WTC11 (cell line): ENCODE results near the gene PGS1. TPM values are rescaled to one million over a fixed set of nuclear protein-coding genes. Genes with fewer than 3 reads are reported as not detected.

Experiments
- ATAC-seq: fragments of 200-7000 bp; cut with Tn5 transposase; 2 replicates; pipeline ENCODE4 v1.10.0; 2021; ENCODE audit warnings: mild to moderate bottlenecking, moderate library complexity
- CTCF ChIA-PET: fragments of 300-600 bp; sonication (Branson Sonifier 250); formaldehyde crosslinking; loops from one replicate; lab custom pipeline; 2021; ENCODE audit warnings: antibody characterized with exemption; lab: Charles Lee
- POLR2A ChIA-PET: fragments of 350-600 bp; sonication (Branson Sonifier 250); formaldehyde crosslinking; loops from one replicate; lab custom pipeline; 2021; ENCODE audit warnings: antibody characterized with exemption; lab: Charles Lee
- DNase-seq: peaks from one replicate; pipeline ENCODE4 v3.0.0; 2021; ENCODE audit warnings: low spot score
- H3K27ac Mint-ChIP-seq: 2 replicates; pipeline ENCODE4 v1.8.0; 2021; ENCODE audit warnings: mixed read lengths
- H3K27me3 Mint-ChIP-seq: 2 replicates; pipeline ENCODE4 v1.8.0; 2021; ENCODE audit warnings: low read depth, mild to moderate bottlenecking, moderate library complexity, mixed read lengths
- H3K36me3 Mint-ChIP-seq: 2 replicates; pipeline ENCODE4 v1.8.0; 2021; ENCODE audit warnings: mixed read lengths
- H3K4me1 Mint-ChIP-seq: 2 replicates; pipeline ENCODE4 v1.8.0; 2022; ENCODE audit warnings: mixed read lengths
- H3K4me3 Mint-ChIP-seq: 2 replicates; pipeline ENCODE4 v1.8.0; 2021; ENCODE audit warnings: mild to moderate bottlenecking, moderate library complexity, mixed read lengths
- H3K9me3 Mint-ChIP-seq: 2 replicates; pipeline ENCODE4 v1.8.0; 2021; ENCODE audit warnings: mixed read lengths
- FOXP1 ChIP-seq: sonication (generic); formaldehyde crosslinking; IDR thresholded peaks from 2 replicates; pipeline ENCODE4 v1.8.0; 2022; ENCODE audit warnings: missing genetic modification reagents, mild to moderate bottlenecking, moderate library complexity, borderline replicate concordance
- NFE2L1 ChIP-seq: sonication (generic); formaldehyde crosslinking; IDR thresholded peaks from 2 replicates; pipeline ENCODE4 v1.8.1; 2023; ENCODE audit warnings: missing genetic modification reagents
- SMAD3 ChIP-seq: sonication (generic); formaldehyde crosslinking; IDR thresholded peaks from 2 replicates; pipeline ENCODE4 v1.8.0; 2022; ENCODE audit warnings: missing genetic modification reagents, mild to moderate bottlenecking, borderline replicate concordance
- ZNF121 ChIP-seq: sonication (generic); formaldehyde crosslinking; IDR thresholded peaks from 2 replicates; pipeline ENCODE4 v1.8.0; 2023; ENCODE audit warnings: missing genetic modification reagents
- ZNF396 ChIP-seq: fragments of 250-450 bp; sonication (Bioruptor Pico); IDR thresholded peaks from 2 replicates; pipeline ENCODE4 v1.8.0; 2021; ENCODE audit warnings: mild to moderate bottlenecking, moderate library complexity, borderline replicate concordance
- total RNA-seq: library from RNA; stranded (reverse); gene quantifications from 3 replicates; pipeline ENCODE4 v1.2.3, GENCODE V29; 2021
- TF ChIP-seq, protein P1 (sequence below): sonication (generic); formaldehyde crosslinking; IDR thresholded peaks from 2 replicates; pipeline ENCODE4 v1.8.1; 2023; ENCODE audit warnings: mild to moderate bottlenecking, missing genetic modification reagents
- TF ChIP-seq, protein P2 (sequence below): sonication (generic); formaldehyde crosslinking; IDR thresholded peaks from 2 replicates; pipeline ENCODE4 v1.8.1; 2022; ENCODE audit warnings: low read depth, mild to moderate bottlenecking, moderate library complexity, missing genetic modification reagents, borderline replicate concordance
- TF ChIP-seq, protein P3 (sequence below): fragments of 250-450 bp; sonication (Bioruptor Pico); IDR thresholded peaks from 2 replicates; pipeline ENCODE4 v1.9.0; 2021; ENCODE audit warnings: mild to moderate bottlenecking
- TF ChIP-seq, protein P4 (sequence below): sonication (generic); formaldehyde crosslinking; IDR thresholded peaks from 2 replicates; pipeline ENCODE4 v1.8.0; 2022; ENCODE audit warnings: missing genetic modification reagents

Gene PGS1
- total RNA-seq, 1 experiment from 2014 or later: 51.4 TPM

DNA sequence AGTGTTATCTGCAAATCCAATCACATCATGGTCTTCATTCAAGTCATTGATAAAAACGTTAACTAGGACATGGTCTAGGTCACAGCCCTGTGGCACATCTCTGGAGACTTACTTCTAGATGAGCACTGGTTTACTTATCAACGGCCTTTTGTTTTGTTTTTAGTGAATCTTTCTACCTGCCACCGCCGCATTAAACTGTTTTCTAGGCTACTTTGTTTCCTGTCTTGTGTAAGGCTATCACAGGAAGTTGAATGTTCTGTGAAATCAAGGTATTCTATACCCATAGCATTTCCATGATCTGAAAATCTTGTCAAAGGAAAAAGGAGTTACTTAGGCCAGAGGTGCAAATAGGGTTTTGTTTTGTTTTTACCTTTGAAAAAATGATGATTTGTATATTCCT, 45.5 kb upstream of the PGS1 start:
- ChIA-PET CTCF (no interaction called here), POLR2A (no interaction called here)
- Mint-ChIP-seq H3K4me3 (no peak overlapping the region), H3K27ac (no peak overlapping the region), H3K36me3 (no peaks in the 10 kb centered on the region), H3K27me3 (no peaks in the 10 kb centered on the region), H3K4me1 (peaks cover 12% of the 10 kb centered on the region), H3K9me3 (no peaks in the 10 kb centered on the region)
- TF ChIP-seq, protein P1, sequence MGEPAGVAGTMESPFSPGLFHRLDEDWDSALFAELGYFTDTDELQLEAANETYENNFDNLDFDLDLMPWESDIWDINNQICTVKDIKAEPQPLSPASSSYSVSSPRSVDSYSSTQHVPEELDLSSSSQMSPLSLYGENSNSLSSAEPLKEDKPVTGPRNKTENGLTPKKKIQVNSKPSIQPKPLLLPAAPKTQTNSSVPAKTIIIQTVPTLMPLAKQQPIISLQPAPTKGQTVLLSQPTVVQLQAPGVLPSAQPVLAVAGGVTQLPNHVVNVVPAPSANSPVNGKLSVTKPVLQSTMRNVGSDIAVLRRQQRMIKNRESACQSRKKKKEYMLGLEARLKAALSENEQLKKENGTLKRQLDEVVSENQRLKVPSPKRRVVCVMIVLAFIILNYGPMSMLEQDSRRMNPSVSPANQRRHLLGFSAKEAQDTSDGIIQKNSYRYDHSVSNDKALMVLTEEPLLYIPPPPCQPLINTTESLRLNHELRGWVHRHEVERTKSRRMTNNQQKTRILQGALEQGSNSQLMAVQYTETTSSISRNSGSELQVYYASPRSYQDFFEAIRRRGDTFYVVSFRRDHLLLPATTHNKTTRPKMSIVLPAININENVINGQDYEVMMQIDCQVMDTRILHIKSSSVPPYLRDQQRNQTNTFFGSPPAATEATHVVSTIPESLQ (CRISPR knock-in tag): no peak
- DNase-seq (no peak), ATAC-seq (no peak)

DNA sequence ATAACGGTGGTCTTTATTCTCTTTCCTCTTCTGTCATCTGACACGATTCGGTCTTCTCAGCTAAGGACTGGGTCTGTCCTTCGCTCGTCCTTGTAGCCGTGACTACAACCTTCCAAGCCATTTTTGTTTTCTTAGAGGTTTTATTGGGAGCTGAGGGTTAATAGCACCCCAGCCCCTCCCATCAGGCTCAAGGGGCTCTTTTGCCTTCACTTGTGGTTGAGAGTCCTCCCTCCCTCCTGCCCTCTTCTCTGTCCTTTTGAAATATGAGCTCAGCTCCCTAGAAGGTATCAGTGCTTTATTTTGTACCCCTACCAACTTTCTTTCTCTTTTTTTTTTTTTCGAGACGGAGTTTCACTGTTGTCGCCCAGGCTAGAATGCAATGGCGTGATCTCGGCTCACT, 43.2 kb upstream of the PGS1 start:
- ATAC-seq (no peak), DNase-seq (no peak)
- ChIA-PET CTCF (interaction anchor here (1.7 to 2.4 kb wide), 4 partner anchors 10 to 84 kb away, joined by 5 to 8 read pairs (median 6); no protein-coding TSS in a partner anchor), POLR2A (interaction anchor here (1.3 kb wide), 1 partner anchor 10 kb away, joined by 4 read pairs; no protein-coding TSS in a partner anchor)
- TF ChIP-seq, protein P2, sequence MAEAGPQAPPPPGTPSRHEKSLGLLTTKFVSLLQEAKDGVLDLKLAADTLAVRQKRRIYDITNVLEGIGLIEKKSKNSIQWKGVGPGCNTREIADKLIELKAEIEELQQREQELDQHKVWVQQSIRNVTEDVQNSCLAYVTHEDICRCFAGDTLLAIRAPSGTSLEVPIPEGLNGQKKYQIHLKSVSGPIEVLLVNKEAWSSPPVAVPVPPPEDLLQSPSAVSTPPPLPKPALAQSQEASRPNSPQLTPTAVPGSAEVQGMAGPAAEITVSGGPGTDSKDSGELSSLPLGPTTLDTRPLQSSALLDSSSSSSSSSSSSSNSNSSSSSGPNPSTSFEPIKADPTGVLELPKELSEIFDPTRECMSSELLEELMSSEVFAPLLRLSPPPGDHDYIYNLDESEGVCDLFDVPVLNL (CRISPR knock-in tag): no peak
- TF ChIP-seq SMAD3 (CRISPR knock-in tag): no peak
- TF ChIP-seq FOXP1: no peak
- TF ChIP-seq, protein P3, sequence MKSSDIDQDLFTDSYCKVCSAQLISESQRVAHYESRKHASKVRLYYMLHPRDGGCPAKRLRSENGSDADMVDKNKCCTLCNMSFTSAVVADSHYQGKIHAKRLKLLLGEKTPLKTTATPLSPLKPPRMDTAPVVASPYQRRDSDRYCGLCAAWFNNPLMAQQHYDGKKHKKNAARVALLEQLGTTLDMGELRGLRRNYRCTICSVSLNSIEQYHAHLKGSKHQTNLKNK: no peak
- TF ChIP-seq NFE2L1 (CRISPR knock-in tag): no peak
- no peak for TF ChIP-seq ZNF396 (CRISPR knock-in tag)
- H3K4me3 Mint-ChIP-seq: no peak overlapping the region
- H3K4me1 Mint-ChIP-seq: peaks cover 12% of the 10 kb centered on the region
- 0 out of 2 replicates have a peak, but pooled peaks cover 1% of the 10 kb centered on the region for H3K27me3 Mint-ChIP-seq
- peak overlapping the region; percentile 45; the same call in 1 of the 2 replicates for H3K27ac Mint-ChIP-seq
- H3K36me3 Mint-ChIP-seq: no peaks in the 10 kb centered on the region
- no peaks in the 10 kb centered on the region for H3K9me3 Mint-ChIP-seq

DNA sequence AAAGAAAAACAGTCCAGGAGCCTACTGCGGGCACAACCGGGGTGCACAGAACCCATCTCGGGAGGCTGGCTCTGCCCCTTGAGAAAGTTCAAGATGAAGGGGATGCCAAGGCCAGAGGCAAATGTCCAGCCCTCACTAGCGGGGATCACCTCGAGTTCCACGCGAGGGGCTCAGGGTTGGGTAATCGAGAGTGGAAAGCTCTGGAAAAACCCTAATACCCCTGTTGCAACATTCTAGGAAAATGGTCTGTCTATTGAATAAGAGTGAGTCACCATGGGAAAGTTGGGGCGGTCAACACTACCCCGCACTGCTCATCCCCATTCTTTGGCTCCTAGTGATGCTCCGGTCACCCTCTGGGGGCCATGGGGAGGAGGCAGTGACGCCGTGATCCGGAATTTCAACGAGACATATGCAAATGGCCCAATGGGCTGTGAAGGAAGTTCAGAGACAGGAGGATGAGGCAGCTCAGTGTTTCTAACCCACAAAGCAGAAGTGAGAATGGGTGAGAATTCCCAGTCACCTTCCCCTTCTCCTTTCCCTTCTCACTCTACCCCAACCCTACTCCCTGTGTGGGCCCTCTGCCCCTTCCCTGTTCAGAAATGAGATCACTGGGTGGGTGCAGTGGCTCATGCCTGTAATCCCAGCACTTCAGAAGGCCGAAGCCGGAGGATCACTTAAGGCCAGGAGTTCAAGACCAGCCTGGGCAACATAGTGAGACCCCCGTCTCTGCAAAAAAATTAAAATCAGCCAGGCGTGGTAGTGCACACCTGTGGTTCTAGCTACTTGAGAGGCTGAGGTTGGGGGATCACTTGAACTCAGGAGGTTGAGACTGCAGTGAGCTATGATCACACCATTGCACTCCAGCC, 41.0 kb upstream of the PGS1 start:
- no peak overlapping the region for H3K27ac Mint-ChIP-seq
- no peak overlapping the region for H3K4me3 Mint-ChIP-seq
- no peak for ATAC-seq
- H3K4me1 Mint-ChIP-seq: peaks cover 12% of the 10 kb centered on the region
- peak; percentile 21; the same call in 1 of the 2 replicates for TF ChIP-seq ZNF121
- TF ChIP-seq, protein P4, sequence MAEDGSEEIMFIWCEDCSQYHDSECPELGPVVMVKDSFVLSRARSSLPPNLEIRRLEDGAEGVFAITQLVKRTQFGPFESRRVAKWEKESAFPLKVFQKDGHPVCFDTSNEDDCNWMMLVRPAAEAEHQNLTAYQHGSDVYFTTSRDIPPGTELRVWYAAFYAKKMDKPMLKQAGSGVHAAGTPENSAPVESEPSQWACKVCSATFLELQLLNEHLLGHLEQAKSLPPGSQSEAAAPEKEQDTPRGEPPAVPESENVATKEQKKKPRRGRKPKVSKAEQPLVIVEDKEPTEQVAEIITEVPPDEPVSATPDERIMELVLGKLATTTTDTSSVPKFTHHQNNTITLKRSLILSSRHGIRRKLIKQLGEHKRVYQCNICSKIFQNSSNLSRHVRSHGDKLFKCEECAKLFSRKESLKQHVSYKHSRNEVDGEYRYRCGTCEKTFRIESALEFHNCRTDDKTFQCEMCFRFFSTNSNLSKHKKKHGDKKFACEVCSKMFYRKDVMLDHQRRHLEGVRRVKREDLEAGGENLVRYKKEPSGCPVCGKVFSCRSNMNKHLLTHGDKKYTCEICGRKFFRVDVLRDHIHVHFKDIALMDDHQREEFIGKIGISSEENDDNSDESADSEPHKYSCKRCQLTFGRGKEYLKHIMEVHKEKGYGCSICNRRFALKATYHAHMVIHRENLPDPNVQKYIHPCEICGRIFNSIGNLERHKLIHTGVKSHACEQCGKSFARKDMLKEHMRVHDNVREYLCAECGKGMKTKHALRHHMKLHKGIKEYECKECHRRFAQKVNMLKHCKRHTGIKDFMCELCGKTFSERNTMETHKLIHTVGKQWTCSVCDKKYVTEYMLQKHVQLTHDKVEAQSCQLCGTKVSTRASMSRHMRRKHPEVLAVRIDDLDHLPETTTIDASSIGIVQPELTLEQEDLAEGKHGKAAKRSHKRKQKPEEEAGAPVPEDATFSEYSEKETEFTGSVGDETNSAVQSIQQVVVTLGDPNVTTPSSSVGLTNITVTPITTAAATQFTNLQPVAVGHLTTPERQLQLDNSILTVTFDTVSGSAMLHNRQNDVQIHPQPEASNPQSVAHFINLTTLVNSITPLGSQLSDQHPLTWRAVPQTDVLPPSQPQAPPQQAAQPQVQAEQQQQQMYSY (CRISPR knock-in tag): no peak
- peaks cover 11% of the 10 kb centered on the region; the same call in 1 of the 2 replicates for H3K27me3 Mint-ChIP-seq
- H3K36me3 Mint-ChIP-seq: no peaks in the 10 kb centered on the region
- CTCF ChIA-PET: no interaction called here
- POLR2A ChIA-PET: no interaction called here
- DNase-seq: no peak
- H3K9me3 Mint-ChIP-seq: no peaks in the 10 kb centered on the region
